GM23248 (cell line): ENCODE measurements around the gene APC2.

Experiments used
- EZH2 ChIP-seq: fragments of 200-600 bp; sonication (generic); IDR thresholded peaks from 2 replicates; pipeline ENCODE4 v1.6.1; 2018; ENCODE audit warnings: antibody characterized with exemption, mild to moderate bottlenecking; ENCODE audit not compliant: insufficient read depth, poor library complexity, severe bottlenecking
- EZH2phosphoT487 ChIP-seq: fragments of 200-600 bp; sonication (generic); IDR thresholded peaks from 2 replicates; pipeline ENCODE4 v1.6.1; 2018; ENCODE audit warnings: antibody characterized with exemption, moderate library complexity, mild to moderate bottlenecking, low read depth; ENCODE audit not compliant: insufficient read depth

GRCh38 chr19:1520203-1520780 lies 70.4 kb downstream of the APC2 start:
- TF ChIP-seq EZH2phosphoT487 (no peak), EZH2 (no peak)
